Measurements from ENCODE around the gene BTBD18. TPM values are rescaled to one million over a fixed set of nuclear protein-coding genes. Genes with fewer than 3 reads are reported as not detected.

The BTBD18 gene
- total and polyA plus RNA-seq, 2 of the 13 experiments (the other 11 are each of a cell fraction or from before 2014, with no cell fraction given): not detected

DNA sequence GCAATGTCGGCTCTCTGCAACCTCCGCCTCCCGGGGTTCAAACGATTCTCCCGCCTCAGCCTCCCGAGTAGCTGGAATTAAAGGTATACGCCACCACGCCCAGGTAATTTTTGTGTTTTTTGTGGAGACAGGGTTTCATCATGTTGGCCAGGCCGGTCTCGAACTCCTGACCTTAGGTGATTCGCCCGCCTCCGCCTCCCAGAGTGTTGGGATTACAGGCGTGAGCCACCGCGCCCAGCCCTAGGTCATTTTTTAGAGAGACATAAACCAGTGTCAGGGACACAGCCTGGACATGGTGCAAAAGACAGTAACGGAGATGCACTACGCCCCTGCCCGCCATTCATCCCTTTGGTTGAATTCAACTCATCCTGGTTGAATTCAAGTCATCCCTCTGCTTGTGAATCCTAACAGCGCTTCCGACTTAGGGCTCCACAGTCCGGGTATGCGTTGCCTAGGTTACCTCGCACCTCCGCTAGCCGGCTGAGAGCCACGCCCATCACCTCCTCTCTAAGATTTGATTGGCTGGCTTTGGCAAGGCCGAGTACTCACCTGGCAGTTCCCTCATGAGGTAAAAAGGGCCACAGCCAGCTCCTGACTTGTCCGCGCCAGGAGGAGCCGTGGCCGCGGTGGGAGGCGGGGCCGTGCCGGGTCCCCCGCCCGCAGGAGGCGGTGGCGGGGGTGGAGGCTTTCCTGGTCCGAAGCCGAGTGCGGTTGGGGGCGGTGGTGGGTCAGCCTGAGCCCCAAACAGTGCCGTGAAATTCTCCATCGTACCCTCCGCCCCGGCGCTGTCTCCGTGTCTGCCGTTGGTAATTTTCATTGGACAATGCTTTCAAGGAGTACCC, 40.0 kb downstream of the BTBD18 start, which contains the start of gene MED19 (continued):
- TF ChIP-seq BHLHE40 (IDR thresholded peaks at IDR 0.05; ENCODE audit: low read length): no peak
- no peak for TF ChIP-seq ZNF143 (CRISPR knock-in tag; IDR thresholded peaks at IDR 0.05)
- TF ChIP-seq, protein P1, sequence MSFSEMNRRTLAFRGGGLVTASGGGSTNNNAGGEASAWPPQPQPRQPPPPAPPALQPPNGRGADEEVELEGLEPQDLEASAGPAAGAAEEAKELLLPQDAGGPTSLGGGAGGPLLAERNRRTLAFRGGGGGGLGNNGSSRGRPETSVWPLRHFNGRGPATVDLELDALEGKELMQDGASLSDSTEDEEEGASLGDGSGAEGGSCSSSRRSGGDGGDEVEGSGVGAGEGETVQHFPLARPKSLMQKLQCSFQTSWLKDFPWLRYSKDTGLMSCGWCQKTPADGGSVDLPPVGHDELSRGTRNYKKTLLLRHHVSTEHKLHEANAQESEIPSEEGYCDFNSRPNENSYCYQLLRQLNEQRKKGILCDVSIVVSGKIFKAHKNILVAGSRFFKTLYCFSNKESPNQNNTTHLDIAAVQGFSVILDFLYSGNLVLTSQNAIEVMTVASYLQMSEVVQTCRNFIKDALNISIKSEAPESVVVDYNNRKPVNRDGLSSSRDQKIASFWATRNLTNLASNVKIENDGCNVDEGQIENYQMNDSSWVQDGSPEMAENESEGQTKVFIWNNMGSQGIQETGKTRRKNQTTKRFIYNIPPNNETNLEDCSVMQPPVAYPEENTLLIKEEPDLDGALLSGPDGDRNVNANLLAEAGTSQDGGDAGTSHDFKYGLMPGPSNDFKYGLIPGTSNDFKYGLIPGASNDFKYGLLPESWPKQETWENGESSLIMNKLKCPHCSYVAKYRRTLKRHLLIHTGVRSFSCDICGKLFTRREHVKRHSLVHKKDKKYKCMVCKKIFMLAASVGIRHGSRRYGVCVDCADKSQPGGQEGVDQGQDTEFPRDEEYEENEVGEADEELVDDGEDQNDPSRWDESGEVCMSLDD (CRISPR knock-in tag; IDR thresholded peaks at IDR 0.05; ENCODE audit: borderline replicate concordance): no peak
- TF ChIP-seq SIX4 (CRISPR knock-in tag; IDR thresholded peaks at IDR 0.05): no peak
- peak; percentile 32 for TF ChIP-seq MED8 (CRISPR knock-in tag; IDR thresholded peaks at IDR 0.05; ENCODE audit: insufficient replicate concordance)
- no peak for TF ChIP-seq NPAS2 (CRISPR knock-in tag; IDR thresholded peaks at IDR 0.05; ENCODE audit: borderline replicate concordance)
- TF ChIP-seq NFE2 (CRISPR knock-in tag; IDR thresholded peaks at IDR 0.05): no peak
- TF ChIP-seq ZFP36L1 (CRISPR knock-in tag; IDR thresholded peaks at IDR 0.05): no peak
- no peak for TF ChIP-seq ZNF747 (CRISPR knock-in tag; IDR thresholded peaks at IDR 0.05; ENCODE audit: borderline replicate concordance)
- TF ChIP-seq ZSCAN21 (CRISPR knock-in tag; IDR thresholded peaks at IDR 0.05; ENCODE audit: borderline replicate concordance): no peak; the same call in 1 of the 2 replicates
- TF ChIP-seq, protein P2, sequence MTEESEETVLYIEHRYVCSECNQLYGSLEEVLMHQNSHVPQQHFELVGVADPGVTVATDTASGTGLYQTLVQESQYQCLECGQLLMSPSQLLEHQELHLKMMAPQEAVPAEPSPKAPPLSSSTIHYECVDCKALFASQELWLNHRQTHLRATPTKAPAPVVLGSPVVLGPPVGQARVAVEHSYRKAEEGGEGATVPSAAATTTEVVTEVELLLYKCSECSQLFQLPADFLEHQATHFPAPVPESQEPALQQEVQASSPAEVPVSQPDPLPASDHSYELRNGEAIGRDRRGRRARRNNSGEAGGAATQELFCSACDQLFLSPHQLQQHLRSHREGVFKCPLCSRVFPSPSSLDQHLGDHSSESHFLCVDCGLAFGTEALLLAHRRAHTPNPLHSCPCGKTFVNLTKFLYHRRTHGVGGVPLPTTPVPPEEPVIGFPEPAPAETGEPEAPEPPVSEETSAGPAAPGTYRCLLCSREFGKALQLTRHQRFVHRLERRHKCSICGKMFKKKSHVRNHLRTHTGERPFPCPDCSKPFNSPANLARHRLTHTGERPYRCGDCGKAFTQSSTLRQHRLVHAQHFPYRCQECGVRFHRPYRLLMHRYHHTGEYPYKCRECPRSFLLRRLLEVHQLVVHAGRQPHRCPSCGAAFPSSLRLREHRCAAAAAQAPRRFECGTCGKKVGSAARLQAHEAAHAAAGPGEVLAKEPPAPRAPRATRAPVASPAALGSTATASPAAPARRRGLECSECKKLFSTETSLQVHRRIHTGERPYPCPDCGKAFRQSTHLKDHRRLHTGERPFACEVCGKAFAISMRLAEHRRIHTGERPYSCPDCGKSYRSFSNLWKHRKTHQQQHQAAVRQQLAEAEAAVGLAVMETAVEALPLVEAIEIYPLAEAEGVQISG (CRISPR knock-in tag; IDR thresholded peaks at IDR 0.05): no peak
- TF ChIP-seq, protein P3, sequence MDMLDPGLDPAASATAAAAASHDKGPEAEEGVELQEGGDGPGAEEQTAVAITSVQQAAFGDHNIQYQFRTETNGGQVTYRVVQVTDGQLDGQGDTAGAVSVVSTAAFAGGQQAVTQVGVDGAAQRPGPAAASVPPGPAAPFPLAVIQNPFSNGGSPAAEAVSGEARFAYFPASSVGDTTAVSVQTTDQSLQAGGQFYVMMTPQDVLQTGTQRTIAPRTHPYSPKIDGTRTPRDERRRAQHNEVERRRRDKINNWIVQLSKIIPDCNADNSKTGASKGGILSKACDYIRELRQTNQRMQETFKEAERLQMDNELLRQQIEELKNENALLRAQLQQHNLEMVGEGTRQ (IDR thresholded peaks at IDR 0.05; ENCODE audit: low read depth, low read length): no peak
- TF ChIP-seq, protein P3 (CRISPR knock-in tag; IDR thresholded peaks at IDR 0.05; ENCODE audit: borderline replicate concordance): no peak
- TF ChIP-seq ZNF792 (CRISPR knock-in tag; IDR thresholded peaks at IDR 0.05): no peak
- no peak for TF ChIP-seq SIN3B (IDR thresholded peaks at IDR 0.05; ENCODE audit: low read length)
- TF ChIP-seq MAFG (CRISPR knock-in tag; IDR thresholded peaks at IDR 0.05): no peak
- TF ChIP-seq, protein P4, sequence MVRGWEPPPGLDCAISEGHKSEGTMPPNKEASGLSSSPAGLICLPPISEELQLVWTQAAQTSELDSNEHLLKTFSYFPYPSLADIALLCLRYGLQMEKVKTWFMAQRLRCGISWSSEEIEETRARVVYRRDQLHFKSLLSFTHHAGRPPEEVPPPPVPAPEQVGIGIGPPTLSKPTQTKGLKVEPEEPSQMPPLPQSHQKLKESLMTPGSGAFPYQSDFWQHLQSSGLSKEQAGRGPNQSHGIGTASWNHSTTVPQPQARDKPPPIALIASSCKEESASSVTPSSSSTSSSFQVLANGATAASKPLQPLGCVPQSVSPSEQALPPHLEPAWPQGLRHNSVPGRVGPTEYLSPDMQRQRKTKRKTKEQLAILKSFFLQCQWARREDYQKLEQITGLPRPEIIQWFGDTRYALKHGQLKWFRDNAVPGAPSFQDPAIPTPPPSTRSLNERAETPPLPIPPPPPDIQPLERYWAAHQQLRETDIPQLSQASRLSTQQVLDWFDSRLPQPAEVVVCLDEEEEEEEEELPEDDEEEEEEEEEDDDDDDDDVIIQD (CRISPR knock-in tag; IDR thresholded peaks at IDR 0.05; ENCODE audit: low read depth): no peak
- TF ChIP-seq YEATS4 (CRISPR knock-in tag; IDR thresholded peaks at IDR 0.05; ENCODE audit: borderline replicate concordance): no peak
- TF ChIP-seq, protein P5, sequence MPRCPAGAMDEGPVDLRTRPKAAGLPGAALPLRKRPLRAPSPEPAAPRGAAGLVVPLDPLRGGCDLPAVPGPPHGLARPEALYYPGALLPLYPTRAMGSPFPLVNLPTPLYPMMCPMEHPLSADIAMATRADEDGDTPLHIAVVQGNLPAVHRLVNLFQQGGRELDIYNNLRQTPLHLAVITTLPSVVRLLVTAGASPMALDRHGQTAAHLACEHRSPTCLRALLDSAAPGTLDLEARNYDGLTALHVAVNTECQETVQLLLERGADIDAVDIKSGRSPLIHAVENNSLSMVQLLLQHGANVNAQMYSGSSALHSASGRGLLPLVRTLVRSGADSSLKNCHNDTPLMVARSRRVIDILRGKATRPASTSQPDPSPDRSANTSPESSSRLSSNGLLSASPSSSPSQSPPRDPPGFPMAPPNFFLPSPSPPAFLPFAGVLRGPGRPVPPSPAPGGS (CRISPR knock-in tag; IDR thresholded peaks at IDR 0.05): peak; percentile 59; the same call in 1 of the 2 replicates

All from HepG2 (cell line).